ENCODE data around the gene BAG3. TPM values are rescaled to one million over a fixed set of nuclear protein-coding genes. Genes with fewer than 3 reads are reported as not detected.
"Not testable (repeated sequence)": the region's sequence is repeated elsewhere in the genome, so short reads cannot be mapped to it uniquely, and the experiment has no call there.

BAG3 gene
- total RNA-seq, 1 experiment from 2014 or later: 57.6 TPM

DNA sequence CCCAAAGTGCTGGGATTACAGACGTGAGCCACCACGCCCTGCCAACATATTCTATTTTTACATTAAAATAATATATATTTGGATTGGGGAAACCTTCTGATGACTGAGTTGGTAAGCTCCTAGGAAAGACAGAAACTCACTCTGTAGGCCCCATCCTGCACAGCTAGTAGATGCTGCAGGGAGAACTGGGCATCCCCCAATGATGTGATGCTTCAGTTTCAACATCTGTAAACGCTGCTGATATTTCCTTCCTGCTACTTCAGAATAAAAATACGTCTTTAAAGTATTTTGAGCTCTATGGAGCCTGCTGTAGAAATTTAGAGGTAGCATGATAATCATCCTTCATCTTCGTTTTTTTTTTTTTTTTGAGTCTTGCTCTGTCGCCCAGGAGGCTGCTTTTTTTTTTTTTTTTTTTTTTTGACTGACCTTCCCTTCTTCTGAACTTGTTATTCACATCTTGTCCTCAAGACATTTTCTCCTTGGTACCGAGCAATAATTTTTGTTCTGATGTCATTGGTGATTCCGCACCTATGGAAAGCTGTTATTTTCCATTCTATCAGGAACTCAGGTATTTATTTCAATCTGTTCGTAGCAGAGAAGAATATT is 52.8 kb downstream of the BAG3 start:
- H3K27me3 ChIP-seq (replicated peaks; ENCODE audit: insufficient read depth, low read depth, low read length, poor library complexity): no peaks in the 10 kb centered on the region
- H3K36me3 ChIP-seq (ENCODE audit: insufficient read depth, low read length, poor library complexity, severe bottlenecking): no peaks in the 10 kb centered on the region
- no peak overlapping the region for H3K4me3 ChIP-seq (ENCODE audit: low read depth, low read length, poor library complexity, severe bottlenecking)
- intact Hi-C loops (cut with micrococcal nuclease; ENCODE audit: unreplicated experiment): no loop called here
- H3K9me3 ChIP-seq (ENCODE audit: low read depth, low read length, poor library complexity, severe bottlenecking): no peaks in the 10 kb centered on the region
- no peak for DNase-seq (ENCODE audit: low spot score)
- BruUV-seq (replicated peaks): no TSS peak
- ChIA-PET POLR2A (ENCODE audit: low non-redundant PET) (no interaction called here), CTCF (no interaction called here)
- TF ChIP-seq, protein P1, sequence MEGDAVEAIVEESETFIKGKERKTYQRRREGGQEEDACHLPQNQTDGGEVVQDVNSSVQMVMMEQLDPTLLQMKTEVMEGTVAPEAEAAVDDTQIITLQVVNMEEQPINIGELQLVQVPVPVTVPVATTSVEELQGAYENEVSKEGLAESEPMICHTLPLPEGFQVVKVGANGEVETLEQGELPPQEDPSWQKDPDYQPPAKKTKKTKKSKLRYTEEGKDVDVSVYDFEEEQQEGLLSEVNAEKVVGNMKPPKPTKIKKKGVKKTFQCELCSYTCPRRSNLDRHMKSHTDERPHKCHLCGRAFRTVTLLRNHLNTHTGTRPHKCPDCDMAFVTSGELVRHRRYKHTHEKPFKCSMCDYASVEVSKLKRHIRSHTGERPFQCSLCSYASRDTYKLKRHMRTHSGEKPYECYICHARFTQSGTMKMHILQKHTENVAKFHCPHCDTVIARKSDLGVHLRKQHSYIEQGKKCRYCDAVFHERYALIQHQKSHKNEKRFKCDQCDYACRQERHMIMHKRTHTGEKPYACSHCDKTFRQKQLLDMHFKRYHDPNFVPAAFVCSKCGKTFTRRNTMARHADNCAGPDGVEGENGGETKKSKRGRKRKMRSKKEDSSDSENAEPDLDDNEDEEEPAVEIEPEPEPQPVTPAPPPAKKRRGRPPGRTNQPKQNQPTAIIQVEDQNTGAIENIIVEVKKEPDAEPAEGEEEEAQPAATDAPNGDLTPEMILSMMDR (conservative IDR thresholded peaks at IDR 0.05; ENCODE audit: low read depth, low read length): no peak
- TF ChIP-seq EZH2 (IDR thresholded peaks at IDR 0.05; ENCODE audit: borderline replicate concordance, low read depth, low read length, poor library complexity, severe bottlenecking): no peak
- no peak overlapping the region for H3K27ac ChIP-seq (ENCODE audit: low read depth, low read length, poor library complexity, severe bottlenecking)
- H3K4me1 ChIP-seq (ENCODE audit: insufficient read depth, low read length, poor library complexity, severe bottlenecking): no peaks in the 10 kb centered on the region

DNA sequence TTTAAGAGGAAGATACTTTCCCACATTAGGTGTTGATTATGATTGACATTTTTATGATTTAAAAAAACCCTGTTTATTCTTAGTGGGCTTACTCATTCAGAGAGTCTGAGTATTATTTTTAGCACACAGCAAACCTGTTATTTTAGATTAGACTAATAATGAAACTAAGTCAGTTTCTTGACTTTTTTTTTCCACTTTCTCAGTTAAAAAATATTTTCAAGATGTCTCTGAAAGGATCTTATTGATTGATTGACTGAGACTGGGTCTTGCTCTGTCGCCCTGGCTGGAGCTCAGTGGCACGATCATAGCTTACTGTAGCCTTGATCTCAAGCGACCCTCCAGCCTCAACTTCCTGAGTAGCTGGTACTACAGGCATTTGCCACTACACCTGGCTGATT is 54.3 kb downstream of the BAG3 start:
- ChIA-PET POLR2A (ENCODE audit: low non-redundant PET) (no interaction called here), CTCF (no interaction called here)
- Histone ChIP-seq H3K27me3 (replicated peaks; ENCODE audit: insufficient read depth, low read depth, low read length, poor library complexity) (no peaks in the 10 kb centered on the region), H3K4me3 (ENCODE audit: low read depth, low read length, poor library complexity, severe bottlenecking) (no peak overlapping the region), H3K9me3 (ENCODE audit: low read depth, low read length, poor library complexity, severe bottlenecking) (no peaks in the 10 kb centered on the region), H3K4me1 (ENCODE audit: insufficient read depth, low read length, poor library complexity, severe bottlenecking) (no peaks in the 10 kb centered on the region), H3K36me3 (ENCODE audit: insufficient read depth, low read length, poor library complexity, severe bottlenecking) (no peaks in the 10 kb centered on the region), H3K27ac (ENCODE audit: low read depth, low read length, poor library complexity, severe bottlenecking) (no peak overlapping the region)
- TF ChIP-seq, protein P1 (conservative IDR thresholded peaks at IDR 0.05; ENCODE audit: low read depth, low read length): no peak
- TF ChIP-seq EZH2 (IDR thresholded peaks at IDR 0.05; ENCODE audit: borderline replicate concordance, low read depth, low read length, poor library complexity, severe bottlenecking): no peak
- intact Hi-C loops (cut with micrococcal nuclease; ENCODE audit: unreplicated experiment): no loop called here
- DNase-seq (ENCODE audit: low spot score): no peak
- no TSS peak for BruUV-seq (replicated peaks)

DNA sequence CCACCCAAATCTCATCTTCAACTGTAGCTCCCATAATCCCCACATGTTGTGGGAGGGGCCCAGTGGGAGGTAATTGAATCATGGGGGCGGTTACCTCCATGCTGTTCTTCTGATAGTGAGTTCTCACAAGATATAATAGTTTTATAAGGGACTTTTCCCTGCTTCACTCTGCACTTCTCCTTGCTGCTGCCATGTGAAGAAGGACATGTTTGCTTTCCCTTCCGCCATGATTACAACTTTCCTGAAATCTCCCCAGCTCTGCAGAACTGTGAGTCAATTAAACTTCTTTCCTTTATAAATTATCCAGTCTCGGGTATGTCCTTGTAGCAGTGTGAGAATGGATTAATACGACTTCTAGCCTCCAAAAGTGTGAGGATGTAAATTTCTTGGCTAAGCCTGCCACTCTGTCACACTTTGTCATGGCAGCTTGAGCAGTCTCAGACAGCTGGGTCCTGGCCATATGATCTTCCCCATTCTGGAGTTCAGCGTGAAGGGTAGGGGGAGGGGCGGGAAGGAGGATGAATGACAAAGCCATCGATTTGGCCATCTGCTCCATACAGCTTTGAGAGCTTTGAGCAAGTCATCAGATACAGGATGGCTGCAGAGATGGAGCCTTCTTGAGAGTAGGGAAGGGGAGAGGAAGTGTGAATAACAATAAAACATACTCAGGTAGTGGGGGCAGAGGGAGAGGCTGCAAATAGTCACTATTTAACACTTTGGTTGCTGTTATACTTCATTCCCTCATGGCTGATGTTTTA is 55.5 kb downstream of the BAG3 start:
- Histone ChIP-seq H3K4me1 (ENCODE audit: insufficient read depth, low read length, poor library complexity, severe bottlenecking) (no peaks in the 10 kb centered on the region), H3K9me3 (ENCODE audit: low read depth, low read length, poor library complexity, severe bottlenecking) (peaks cover 4% of the 10 kb centered on the region), H3K27ac (ENCODE audit: low read depth, low read length, poor library complexity, severe bottlenecking) (no peak overlapping the region), H3K27me3 (replicated peaks; ENCODE audit: insufficient read depth, low read depth, low read length, poor library complexity) (no peaks in the 10 kb centered on the region), H3K4me3 (ENCODE audit: low read depth, low read length, poor library complexity, severe bottlenecking) (no peak overlapping the region), H3K36me3 (ENCODE audit: insufficient read depth, low read length, poor library complexity, severe bottlenecking) (no peaks in the 10 kb centered on the region)
- ChIA-PET CTCF (no interaction called here), POLR2A (ENCODE audit: low non-redundant PET) (no interaction called here)
- BruUV-seq (replicated peaks): no TSS peak
- DNase-seq (ENCODE audit: low spot score): no peak
- intact Hi-C loops (cut with micrococcal nuclease; ENCODE audit: unreplicated experiment): no loop called here
- no peak for TF ChIP-seq EZH2 (IDR thresholded peaks at IDR 0.05; ENCODE audit: borderline replicate concordance, low read depth, low read length, poor library complexity, severe bottlenecking)

DNA sequence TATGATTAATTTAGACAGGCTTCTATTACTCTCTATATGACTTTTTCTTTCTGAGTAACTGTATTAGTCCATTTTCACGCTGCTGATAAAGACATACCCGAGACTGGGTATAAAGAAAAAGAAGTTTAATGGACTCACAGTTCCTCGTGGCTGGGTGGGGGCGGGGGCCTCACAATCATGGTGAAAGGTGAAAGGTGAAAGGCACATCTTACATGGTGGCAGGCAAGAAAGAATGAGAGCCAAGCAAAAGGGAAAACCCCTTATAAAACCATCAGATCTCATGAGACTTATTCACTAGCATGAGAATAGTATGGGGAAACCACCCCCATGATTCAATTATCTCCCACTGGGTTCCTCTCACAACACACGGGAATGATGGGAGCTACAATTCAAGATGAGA is 56.2 kb downstream of the BAG3 start:
- H3K4me1 ChIP-seq (ENCODE audit: insufficient read depth, low read length, poor library complexity, severe bottlenecking); CTCF ChIA-PET; DNase-seq (ENCODE audit: low spot score); H3K4me3 ChIP-seq (ENCODE audit: low read depth, low read length, poor library complexity, severe bottlenecking); H3K27ac ChIP-seq (ENCODE audit: low read depth, low read length, poor library complexity, severe bottlenecking); H3K36me3 ChIP-seq (ENCODE audit: insufficient read depth, low read length, poor library complexity, severe bottlenecking); POLR2A ChIA-PET (ENCODE audit: low non-redundant PET); intact Hi-C loops (cut with micrococcal nuclease; ENCODE audit: unreplicated experiment); H3K9me3 ChIP-seq (ENCODE audit: low read depth, low read length, poor library complexity, severe bottlenecking); BruUV-seq (replicated peaks); H3K27me3 ChIP-seq (replicated peaks; ENCODE audit: insufficient read depth, low read depth, low read length, poor library complexity): not testable (repeated sequence)

DNA sequence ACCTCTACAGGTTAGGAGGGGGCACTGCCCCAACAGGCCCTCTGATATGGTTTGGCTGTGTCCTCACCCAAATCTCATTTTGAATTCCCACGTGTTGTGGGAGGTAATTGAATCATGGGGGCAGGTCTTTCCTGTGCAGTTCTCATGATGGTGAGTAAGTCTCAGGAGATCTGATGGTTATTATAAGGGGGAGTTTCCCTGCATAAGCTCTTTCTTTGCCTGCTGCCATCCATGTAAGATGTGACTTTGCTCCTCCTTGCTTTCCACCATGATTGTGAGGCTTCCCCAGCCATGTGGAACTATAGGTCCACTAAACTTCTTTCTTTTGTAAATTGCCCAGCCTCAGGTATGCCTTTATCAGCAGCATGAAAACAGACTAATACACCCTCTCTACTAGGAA is 59.8 kb downstream of the BAG3 start:
- BruUV-seq (replicated peaks); H3K36me3 ChIP-seq (ENCODE audit: insufficient read depth, low read length, poor library complexity, severe bottlenecking); H3K4me3 ChIP-seq (ENCODE audit: low read depth, low read length, poor library complexity, severe bottlenecking); intact Hi-C loops (cut with micrococcal nuclease; ENCODE audit: unreplicated experiment); H3K4me1 ChIP-seq (ENCODE audit: insufficient read depth, low read length, poor library complexity, severe bottlenecking); H3K9me3 ChIP-seq (ENCODE audit: low read depth, low read length, poor library complexity, severe bottlenecking); DNase-seq (ENCODE audit: low spot score); H3K27ac ChIP-seq (ENCODE audit: low read depth, low read length, poor library complexity, severe bottlenecking); CTCF ChIA-PET; POLR2A ChIA-PET (ENCODE audit: low non-redundant PET); H3K27me3 ChIP-seq (replicated peaks; ENCODE audit: insufficient read depth, low read depth, low read length, poor library complexity): not testable (repeated sequence)
